Ovary (tissue), 9 donors: Measurements from ENCODE around the gene COX14. TPM values are rescaled to one million over a fixed set of nuclear protein-coding genes. Genes with fewer than 3 reads are reported as not detected.

ENCODE experiments used
- DNase-seq, 5 donors: peaks; one replicate each; pipeline ENCODE4 v3.0.0-alpha.2; 2019 to 2020
- H3K27ac ChIP-seq, 2 donors: fragments of 200-600 bp; one replicate each; pipeline versions ENCODE4 v1.5.1 to v1.8.0; 2019 to 2022
- H3K27me3 ChIP-seq: fragments of 200-600 bp; one replicate; pipeline ENCODE4 v1.8.0; 2022
- H3K36me3 ChIP-seq: fragments of 200-600 bp; sonication (generic); one replicate; pipeline ENCODE4 v1.5.1; 2019
- H3K4me1 ChIP-seq: one replicate; pipeline ENCODE4 v1.8.1; 2013; ENCODE audit warnings: mild to moderate bottlenecking, moderate library complexity; ENCODE audit not compliant: insufficient read depth
- H3K4me3 ChIP-seq: fragments of 200-600 bp; sonication (generic); one replicate; pipeline ENCODE4 v1.5.1; 2017
- H3K9me3 ChIP-seq, 2 donors: fragments of 200-600 bp in 1 of 2; sonication (generic) in 1 of 2; one replicate each; pipeline versions ENCODE4 v1.5.1 to v1.8.1; 2013 to 2019; ENCODE audit warnings: mild to moderate bottlenecking in 1 of 2, moderate library complexity in 1 of 2
- CTCF ChIP-seq, 3 donors: fragments of 450-650 bp in 2 of 3; fragments of 200-600 bp in 1 of 3; IDR thresholded peaks; one replicate each; pipeline versions ENCODE4 v1.5.1 to v1.8.0; 2016 to 2022; ENCODE audit warnings: antibody characterized with exemption in 3 of 3, mild to moderate bottlenecking in 1 of 3
- EP300 ChIP-seq: sonication (generic); formaldehyde crosslinking; IDR thresholded peaks from one replicate; pipeline ENCODE4 v1.6.1; 2017; ENCODE audit warnings: antibody characterized with exemption
- POLR2A ChIP-seq: fragments of 450-650 bp; IDR thresholded peaks from one replicate; pipeline ENCODE4 v1.6.1; 2017; ENCODE audit warnings: antibody characterized with exemption, mild to moderate bottlenecking, moderate library complexity
- WGBS, 3 donors: extraction: QIAGEN DNeasy Blood & Tissue Kit in 1 of 3; methylation state at CpG; one replicate each; pipeline versions ENCODE4 v1.1.5 to v1.1.7; 2013 to 2017; 5-methylcytosine and 5-hydroxymethylcytosine counted together
- intact Hi-C, 4 donors: fragments of 100-400 bp; cut with DNase I; formaldehyde crosslinking; loops; one replicate each; pipeline versions ENCODE4 v1.11.0 to v1.15.1; 2022 to 2023
- polyA plus RNA-seq, 2 donors: library from polyadenylated mRNA; stranded (reverse); fragments of 200-250 nt in 1 of 2; fragments of 350-450 nt in 1 of 2; fragmentation: Illumina TruSeq in 1 of 2; extraction: RNeasy Lipid Tissue Mini Kit (QIAGEN cat#74804) in 1 of 2; gene quantifications; one replicate each; pipeline ENCODE4 v1.2.3, GENCODE V29; 2013 to 2014
- total RNA-seq, 7 donors: library from RNA; depleted of rRNA in 2 of 7; stranded (reverse); fragments of >200 nt in 2 of 7; fragmentation: NEBNext Ultra II Directional in 3 of 7; extraction: Animal tissue kit (Norgen Biotek cat#: 25700) in 3 of 7; gene quantifications; one replicate each; pipeline versions ENCODE4 v1.1.0 to v1.2.4, GENCODE V29; 2016 to 2023
- donor health status: DM: no; HTN: no; CAD: no; lungs with moderate emphysema.
- donor health status: DM: no; HTN: no; CAD: no.
- donor health status: Bipolar disorder and iron deficiency.
- donor health status: DM: yes; HTN: yes; CAD: no.
- donor health status: DM: no; HTN: no; CAD: no.
- donor health status: DM: yes; HTN: yes; CAD: no.

COX14 gene
- total and polyA plus RNA-seq, 9 donors: 37.5 to 85.4 (median 46.4) TPM

- no peaks in the 10 kb centered on the region for H3K4me1 ChIP-seq
- DNase-seq: peak in 3 of 5 donors; percentile 23 to 47 (median 44)
- no peaks in the 10 kb centered on the region for H3K9me3 ChIP-seq
- intact Hi-C loops: loop anchor here in 3 of 4 donors (5.0 to 10.0 kb wide), 2 partner anchors 55 to 57 kb away; partner anchors contain the start of gene CERS5 (in 3 of the 3)
- H3K27me3 ChIP-seq: no peaks in the 10 kb centered on the region
- no peak for TF ChIP-seq CTCF (IDR thresholded peaks at IDR 0.05)
- TF ChIP-seq POLR2A: no peak
- no peak for TF ChIP-seq EP300
- H3K36me3 ChIP-seq: no peaks in the 10 kb centered on the region
- no peak overlapping the region for H3K4me3 ChIP-seq
- peak overlapping the region in 1 of 2 donors; percentile 4 for H3K27ac ChIP-seq
- WGBS, 3 donors: 56 to 73% (median 65%) methylated on average over 8 of the region's 8 CpGs
These were observed 1.8 kb upstream of the COX14 start for GRCh38 chr12:50110127-50110761.

GRCh38 chr12:50110762-50111351 lies 1.2 kb upstream of the COX14 start:
- TF ChIP-seq POLR2A: no peak
- no peak for TF ChIP-seq EP300
- TF ChIP-seq CTCF (IDR thresholded peaks at IDR 0.05): no peak
- Histone ChIP-seq H3K4me3 (no peak overlapping the region), H3K4me1 (no peaks in the 10 kb centered on the region), H3K36me3 (no peaks in the 10 kb centered on the region), H3K9me3 (no peaks in the 10 kb centered on the region), H3K27me3 (no peaks in the 10 kb centered on the region), H3K27ac (peak overlapping the region; percentile 4 to 33)
- WGBS, 3 donors: 44 to 66% (median 57%) methylated on average over 6 to 7 of the region's 7 CpGs
- intact Hi-C loops: loop anchor here in 3 of 4 donors (5.0 to 10.0 kb wide), 2 partner anchors 54 to 56 kb away; partner anchors contain the start of gene CERS5 (in 3 of the 3)
- DNase-seq: peak; percentile 37 to 58 (median 52)

GRCh38 chr12:50111395-50111692 lies 692 bp upstream of the COX14 start:
- 4 to 6% (median 5%) methylated on average over 19 of the region's 19 CpGs for WGBS, 3 donors
- no peak for DNase-seq
- Histone ChIP-seq H3K4me1 (no peaks in the 10 kb centered on the region), H3K27me3 (no peaks in the 10 kb centered on the region), H3K9me3 (no peaks in the 10 kb centered on the region), H3K36me3 (no peaks in the 10 kb centered on the region), H3K4me3 (peak overlapping the region; percentile 1), H3K27ac (peak overlapping the region; percentile 4 to 33)
- no peak for TF ChIP-seq POLR2A
- TF ChIP-seq CTCF (IDR thresholded peaks at IDR 0.05): no peak
- no peak for TF ChIP-seq EP300
- intact Hi-C loops: loop anchor here in 3 of 4 donors (5.0 to 10.0 kb wide), 2 partner anchors 53 to 56 kb away; partner anchors contain the start of gene CERS5 (in 3 of the 3)

- peak overlapping the region; percentile 63 to 96 for H3K27ac ChIP-seq
- peak in 1 of 5 donors; percentile 35 for DNase-seq
- 5 to 20% (median 9%) methylated on average over 26 of the region's 26 CpGs for WGBS, 3 donors
- peaks cover 3% of the 10 kb centered on the region for H3K4me1 ChIP-seq
- TF ChIP-seq EP300 (no peak), CTCF (IDR thresholded peaks at IDR 0.05) (no peak), POLR2A (no peak)
- no peaks in the 10 kb centered on the region for H3K36me3 ChIP-seq
- H3K9me3 ChIP-seq: no peaks in the 10 kb centered on the region
- peak overlapping the region; percentile 94 for H3K4me3 ChIP-seq
- intact Hi-C loops: loop anchor here in 3 of 4 donors (5.0 to 10.0 kb wide), 2 partner anchors 52 to 55 kb away; partner anchors contain the start of gene CERS5 (in 3 of the 3)
- H3K27me3 ChIP-seq: no peaks in the 10 kb centered on the region
These were observed 601 bp downstream of the COX14 start for GRCh38 chr12:50112456-50113218.
